WTC11 (cell line): ENCODE results near the gene PPP1R14C. TPM values are rescaled to one million over a fixed set of nuclear protein-coding genes. Genes with fewer than 3 reads are reported as not detected.

Experiments
- ATAC-seq: fragments of 200-7000 bp; cut with Tn5 transposase; 2 replicates; pipeline ENCODE4 v1.10.0; 2021; ENCODE audit warnings: mild to moderate bottlenecking, moderate library complexity
- CTCF ChIA-PET: fragments of 300-600 bp; sonication (Branson Sonifier 250); formaldehyde crosslinking; loops from one replicate; lab custom pipeline; 2021; ENCODE audit warnings: antibody characterized with exemption; lab: Charles Lee
- POLR2A ChIA-PET: fragments of 350-600 bp; sonication (Branson Sonifier 250); formaldehyde crosslinking; loops from one replicate; lab custom pipeline; 2021; ENCODE audit warnings: antibody characterized with exemption; lab: Charles Lee
- DNase-seq: peaks from one replicate; pipeline ENCODE4 v3.0.0; 2021; ENCODE audit warnings: low spot score
- H3K27ac Mint-ChIP-seq: 2 replicates; pipeline ENCODE4 v1.8.0; 2021; ENCODE audit warnings: mixed read lengths
- H3K27me3 Mint-ChIP-seq: 2 replicates; pipeline ENCODE4 v1.8.0; 2021; ENCODE audit warnings: low read depth, mild to moderate bottlenecking, moderate library complexity, mixed read lengths
- H3K36me3 Mint-ChIP-seq: 2 replicates; pipeline ENCODE4 v1.8.0; 2021; ENCODE audit warnings: mixed read lengths
- H3K4me1 Mint-ChIP-seq: 2 replicates; pipeline ENCODE4 v1.8.0; 2022; ENCODE audit warnings: mixed read lengths
- H3K4me3 Mint-ChIP-seq: 2 replicates; pipeline ENCODE4 v1.8.0; 2021; ENCODE audit warnings: mild to moderate bottlenecking, moderate library complexity, mixed read lengths
- H3K9me3 Mint-ChIP-seq: 2 replicates; pipeline ENCODE4 v1.8.0; 2021; ENCODE audit warnings: mixed read lengths
- AFF4 ChIP-seq: sonication (generic); formaldehyde crosslinking; IDR thresholded peaks from 2 replicates; pipeline ENCODE4 v1.8.1; 2023; ENCODE audit warnings: mild to moderate bottlenecking, missing genetic modification reagents, borderline replicate concordance
- ARID4B ChIP-seq: sonication (generic); formaldehyde crosslinking; IDR thresholded peaks from 2 replicates; pipeline ENCODE4 v1.8.0; 2023; ENCODE audit warnings: missing genetic modification reagents, mild to moderate bottlenecking, borderline replicate concordance
- CDX4 ChIP-seq: fragments of 250-450 bp; sonication (Bioruptor Pico); IDR thresholded peaks from 2 replicates; pipeline ENCODE4 v1.9.0; 2021; ENCODE audit warnings: moderate library complexity, mild to moderate bottlenecking, inconsistent platforms, borderline replicate concordance
- CTCF ChIP-seq: fragments of 200-600 bp; IDR thresholded peaks from 2 replicates; pipeline ENCODE4 v1.8.0; 2022; ENCODE audit warnings: antibody characterized with exemption
- E2F4 ChIP-seq: sonication (generic); formaldehyde crosslinking; IDR thresholded peaks from 2 replicates; pipeline ENCODE4 v1.8.1; 2022; ENCODE audit warnings: low read depth, mild to moderate bottlenecking, moderate library complexity, missing genetic modification reagents, borderline replicate concordance
- FOXP4 ChIP-seq: sonication (generic); formaldehyde crosslinking; IDR thresholded peaks from 2 replicates; pipeline ENCODE4 v1.8.0; 2022; ENCODE audit warnings: mild to moderate bottlenecking, missing genetic modification reagents
- NR1H2 ChIP-seq: sonication (generic); formaldehyde crosslinking; IDR thresholded peaks from 2 replicates; pipeline ENCODE4 v1.9.0; 2021; ENCODE audit warnings: mild to moderate bottlenecking, moderate library complexity, missing genetic modification reagents
- OVOL2 ChIP-seq: fragments of 250-450 bp; sonication (Bioruptor Pico); IDR thresholded peaks from 2 replicates; pipeline ENCODE4 v1.9.0; 2021; ENCODE audit warnings: mild to moderate bottlenecking, borderline replicate concordance
- USF1 ChIP-seq: sonication (generic); formaldehyde crosslinking; IDR thresholded peaks from 2 replicates; pipeline ENCODE4 v1.8.0; 2022; ENCODE audit warnings: mild to moderate bottlenecking, missing genetic modification reagents
- USF2 ChIP-seq: sonication (generic); formaldehyde crosslinking; IDR thresholded peaks from 2 replicates; pipeline ENCODE4 v1.8.1; 2023; ENCODE audit warnings: mild to moderate bottlenecking, missing genetic modification reagents, moderate library complexity
- ZNF317 ChIP-seq: sonication (generic); formaldehyde crosslinking; IDR thresholded peaks from 2 replicates; pipeline ENCODE4 v1.8.1; 2023; ENCODE audit warnings: low read depth, mild to moderate bottlenecking, moderate library complexity, missing genetic modification reagents, borderline replicate concordance
- ZNF512 ChIP-seq: sonication (generic); formaldehyde crosslinking; IDR thresholded peaks from 2 replicates; pipeline ENCODE4 v1.8.1; 2022; ENCODE audit warnings: missing genetic modification reagents, borderline replicate concordance
- ZNF671 ChIP-seq: fragments of 250-450 bp; sonication (Bioruptor Pico); IDR thresholded peaks from 2 replicates; pipeline ENCODE4 v1.8.0; 2021; ENCODE audit warnings: mild to moderate bottlenecking
- total RNA-seq: library from RNA; stranded (reverse); gene quantifications from 3 replicates; pipeline ENCODE4 v1.2.3, GENCODE V29; 2021

PPP1R14C gene
- total RNA-seq, 1 experiment from 2014 or later: 1.1 TPM

GRCh38 chr6:150279533-150279932 is 136.7 kb downstream of the PPP1R14C start (continued):
- TF ChIP-seq ARID4B (no peak), CTCF (no peak)
- TF ChIP-seq, all 79 proteins: peak for 0

- DNase-seq: no peak
- H3K27ac Mint-ChIP-seq: no peak overlapping the region
- H3K36me3 Mint-ChIP-seq: no peaks in the 10 kb centered on the region
- POLR2A ChIA-PET: no interaction called here
- H3K4me1 Mint-ChIP-seq: peaks cover 5% of the 10 kb centered on the region; the same call in 1 of the 2 replicates
- no peak for ATAC-seq
- TF ChIP-seq ZNF671 (CRISPR knock-in tag): no peak
- peaks cover 19% of the 10 kb centered on the region for H3K9me3 Mint-ChIP-seq
- no peak overlapping the region for H3K4me3 Mint-ChIP-seq
- CTCF ChIA-PET: interaction anchor here (1.0 kb wide), 1 partner anchor 54 kb away, joined by 3 read pairs; no protein-coding TSS in a partner anchor
- no peaks in the 10 kb centered on the region for H3K27me3 Mint-ChIP-seq
Measured at GRCh38 chr6:150280703-150281102, 137.9 kb downstream of the PPP1R14C start.

GRCh38 chr6:150281767-150282166 is 138.9 kb downstream of the PPP1R14C start:
- no peak overlapping the region for H3K27ac Mint-ChIP-seq
- H3K36me3 Mint-ChIP-seq: peaks cover 7% of the 10 kb centered on the region; the same call in 1 of the 2 replicates
- peaks cover 3% of the 10 kb centered on the region; the same call in 1 of the 2 replicates for H3K27me3 Mint-ChIP-seq
- no peak overlapping the region for H3K4me3 Mint-ChIP-seq
- no peak for ATAC-seq
- DNase-seq: no peak
- H3K4me1 Mint-ChIP-seq: peaks cover 5% of the 10 kb centered on the region; the same call in 1 of the 2 replicates
- H3K9me3 Mint-ChIP-seq: peaks cover 29% of the 10 kb centered on the region
- ChIA-PET POLR2A (no interaction called here), CTCF (no interaction called here)
- TF ChIP-seq FOXP4 (CRISPR knock-in tag) (no peak), ZNF317 (CRISPR knock-in tag) (no peak), AFF4 (no peak), CDX4 (CRISPR knock-in tag) (no peak), USF1 (no peak), E2F4 (no peak), OVOL2 (CRISPR knock-in tag) (no peak), NR1H2 (no peak), USF2 (CRISPR knock-in tag) (no peak), ZNF512 (CRISPR knock-in tag) (no peak)
